ENCODE results near the gene DYNC1H1. TPM values are rescaled to one million over a fixed set of nuclear protein-coding genes. Genes with fewer than 3 reads are reported as not detected.

Gene DYNC1H1
- total RNA-seq, 2 experiments from 2014 or later, result 209 to 291 TPM

DNA sequence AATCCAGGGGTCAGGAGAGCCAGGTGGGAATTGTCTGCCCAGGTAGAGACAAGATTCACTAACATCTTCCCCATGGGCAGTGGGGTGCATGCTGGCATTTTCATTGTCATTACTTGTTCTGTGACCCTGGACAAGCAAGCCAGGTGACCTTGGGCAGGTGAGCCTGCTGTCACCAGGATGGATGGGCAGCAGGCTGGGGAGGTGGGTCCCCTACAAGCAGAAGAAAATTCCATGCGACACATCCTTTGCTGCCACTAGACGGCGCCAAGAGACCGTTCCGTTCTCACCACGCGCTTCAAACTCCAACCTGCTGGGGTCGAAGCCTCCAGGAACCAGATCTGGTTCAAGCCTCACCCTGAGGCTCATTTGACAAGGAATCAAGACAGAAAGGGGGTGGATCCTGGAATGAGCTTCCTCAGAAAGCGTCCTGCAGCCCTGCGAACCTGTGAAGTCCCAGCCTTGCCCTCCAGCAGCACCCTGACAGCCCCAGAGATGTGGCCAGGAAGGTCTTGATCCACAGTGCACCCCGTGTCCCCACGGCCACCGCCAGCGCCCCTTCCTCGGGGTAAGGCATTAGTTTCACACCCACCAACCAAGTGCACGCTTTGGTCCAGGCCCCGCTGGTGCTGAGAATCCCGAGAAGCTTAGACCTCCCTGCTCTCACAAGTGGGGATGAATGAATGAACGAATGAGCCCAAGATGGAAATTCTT, 3.2 kb upstream of the DYNC1H1 start:
- Histone ChIP-seq H3K9me2 (ENCODE audit: insufficient read depth, low read length) (no peaks in the 10 kb centered on the region), H3K27ac (ENCODE audit: low read depth, low read length, poor library complexity, severe bottlenecking) (no peak overlapping the region), H3K79me2 (ENCODE audit: insufficient read depth, low read depth, low read length) (peaks cover 16% of the 10 kb centered on the region), H2AFZ (ENCODE audit: low read length) (peak overlapping the region; percentile 84), H3K36me3 (ENCODE audit: insufficient read depth, low read length) (no peaks in the 10 kb centered on the region), H3K4me2 (ENCODE audit: low read length) (peak overlapping the region; percentile 32; the same call in 1 of the 2 replicates), H3K9me3 (ENCODE audit: low read length) (no peaks in the 10 kb centered on the region), H3K4me3 (ENCODE audit: low read depth, low read length, poor library complexity, severe bottlenecking) (no peak overlapping the region), H3K4me1 (ENCODE audit: insufficient read depth, low read length, poor library complexity, severe bottlenecking) (peaks cover 15% of the 10 kb centered on the region), H4K20me1 (ENCODE audit: insufficient read depth, low read length) (peaks cover 5% of the 10 kb centered on the region; the same call in 1 of the 2 replicates)
- DNase-seq (ENCODE audit: low spot score), result peak; percentile 89
- BruUV-seq (replicated peaks), result no TSS peak
- intact Hi-C loops (cut with micrococcal nuclease; ENCODE audit: unreplicated experiment), result loop anchor here (1.0 to 5.0 kb wide), 7 partner anchors 32 to 356 kb away; partner anchors contain the start of gene ZNF839
- ChIA-PET POLR2A (interaction anchor here (1.2 to 2.3 kb wide), 2 partner anchors 13 to 86 kb away, joined by 3 to 7 read pairs; no protein-coding TSS in a partner anchor), CTCF (ENCODE audit: unreplicated experiment) (interaction anchor here (0.8 to 1.0 kb wide), 2 partner anchors 30 to 31 kb away, joined by 3 to 7 read pairs; no protein-coding TSS in a partner anchor)
- no peak for TF ChIP-seq EZH2phosphoT487 (IDR thresholded peaks at IDR 0.05; ENCODE audit: borderline replicate concordance, low read depth, low read length)
- TF ChIP-seq, protein P1, sequence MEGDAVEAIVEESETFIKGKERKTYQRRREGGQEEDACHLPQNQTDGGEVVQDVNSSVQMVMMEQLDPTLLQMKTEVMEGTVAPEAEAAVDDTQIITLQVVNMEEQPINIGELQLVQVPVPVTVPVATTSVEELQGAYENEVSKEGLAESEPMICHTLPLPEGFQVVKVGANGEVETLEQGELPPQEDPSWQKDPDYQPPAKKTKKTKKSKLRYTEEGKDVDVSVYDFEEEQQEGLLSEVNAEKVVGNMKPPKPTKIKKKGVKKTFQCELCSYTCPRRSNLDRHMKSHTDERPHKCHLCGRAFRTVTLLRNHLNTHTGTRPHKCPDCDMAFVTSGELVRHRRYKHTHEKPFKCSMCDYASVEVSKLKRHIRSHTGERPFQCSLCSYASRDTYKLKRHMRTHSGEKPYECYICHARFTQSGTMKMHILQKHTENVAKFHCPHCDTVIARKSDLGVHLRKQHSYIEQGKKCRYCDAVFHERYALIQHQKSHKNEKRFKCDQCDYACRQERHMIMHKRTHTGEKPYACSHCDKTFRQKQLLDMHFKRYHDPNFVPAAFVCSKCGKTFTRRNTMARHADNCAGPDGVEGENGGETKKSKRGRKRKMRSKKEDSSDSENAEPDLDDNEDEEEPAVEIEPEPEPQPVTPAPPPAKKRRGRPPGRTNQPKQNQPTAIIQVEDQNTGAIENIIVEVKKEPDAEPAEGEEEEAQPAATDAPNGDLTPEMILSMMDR (conservative IDR thresholded peaks at IDR 0.05; ENCODE audit: low read length), result peak; percentile 90

DNA sequence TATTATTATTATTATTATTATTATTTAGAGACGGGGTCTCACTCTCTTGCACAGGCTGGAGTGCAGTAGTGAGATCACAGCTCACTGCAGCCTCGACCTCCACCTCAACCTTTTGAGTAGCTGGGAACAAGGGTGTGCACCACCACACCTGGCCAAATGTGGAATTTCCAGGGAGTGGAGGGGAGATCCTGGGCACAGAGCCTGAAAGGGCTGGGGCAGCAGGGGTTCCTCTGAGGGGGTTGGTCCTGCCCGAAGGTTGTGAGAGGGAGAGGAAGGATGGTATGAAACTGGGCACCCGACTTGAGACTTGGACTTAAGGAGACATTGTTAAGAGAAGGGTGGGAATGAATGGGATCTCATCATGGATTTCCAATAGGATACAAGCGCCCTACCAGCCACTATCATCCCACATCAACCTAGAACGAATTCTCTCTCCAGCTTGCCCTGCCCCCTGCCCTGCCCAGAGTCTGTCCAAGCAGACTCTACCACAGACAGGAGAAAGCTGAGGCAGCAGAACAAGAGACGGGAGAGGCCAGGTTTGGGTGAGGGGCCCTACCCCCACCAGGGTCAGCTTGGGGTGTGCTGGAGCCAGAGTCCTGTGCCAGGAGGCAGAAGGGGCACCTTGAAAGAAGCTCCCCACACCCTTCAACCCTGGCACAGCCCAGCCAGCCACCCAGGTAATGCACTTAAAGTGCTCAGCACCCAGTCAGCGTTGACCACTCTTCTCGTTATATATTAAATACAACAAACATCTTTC, 2.4 kb upstream of the DYNC1H1 start:
- H3K4me2 ChIP-seq (ENCODE audit: low read length), result no peak overlapping the region

More for the DNA sequence above, 2.4 kb upstream of the DYNC1H1 start:
- Histone ChIP-seq H3K79me2 (ENCODE audit: insufficient read depth, low read depth, low read length) (peaks cover 24% of the 10 kb centered on the region), H2AFZ (ENCODE audit: low read length) (no peak overlapping the region), H3K4me3 (ENCODE audit: low read depth, low read length, poor library complexity, severe bottlenecking) (no peak overlapping the region), H4K20me1 (ENCODE audit: insufficient read depth, low read length) (peaks cover 10% of the 10 kb centered on the region; the same call in 1 of the 2 replicates), H3K9me3 (ENCODE audit: low read length) (no peaks in the 10 kb centered on the region), H3K9me2 (ENCODE audit: insufficient read depth, low read length) (no peaks in the 10 kb centered on the region), H3K4me1 (ENCODE audit: insufficient read depth, low read length, poor library complexity, severe bottlenecking) (peaks cover 23% of the 10 kb centered on the region), H3K27ac (ENCODE audit: low read depth, low read length, poor library complexity, severe bottlenecking) (no peak overlapping the region), H3K36me3 (ENCODE audit: insufficient read depth, low read length) (no peaks in the 10 kb centered on the region)
- ChIA-PET POLR2A (interaction anchor here (0.5 to 2.3 kb wide), 3 partner anchors 13 to 87 kb away, joined by 3 to 7 read pairs (median 4); no protein-coding TSS in a partner anchor), CTCF (ENCODE audit: unreplicated experiment) (interaction anchor here (0.8 to 1.0 kb wide), 3 partner anchors 30 to 352 kb away, joined by 3 to 7 read pairs (median 3); no protein-coding TSS in a partner anchor)
- BruUV-seq (replicated peaks), result no TSS peak
- no peak for TF ChIP-seq EZH2phosphoT487 (IDR thresholded peaks at IDR 0.05; ENCODE audit: borderline replicate concordance, low read depth, low read length)
- TF ChIP-seq, protein P1 (conservative IDR thresholded peaks at IDR 0.05; ENCODE audit: low read length), result no peak
- DNase-seq (ENCODE audit: low spot score), result no peak
- intact Hi-C loops (cut with micrococcal nuclease; ENCODE audit: unreplicated experiment), result loop anchor here (1.0 to 5.0 kb wide), 7 partner anchors 31 to 355 kb away; partner anchors contain the start of gene ZNF839

Data from OCI-LY7 (cell line).